GM18873 (cell line): Measurements from ENCODE around the gene NEU4.
"Not testable (repeated sequence)": the region's sequence is repeated elsewhere in the genome, so short reads cannot be mapped to it uniquely, and the experiment has no call there.

Experiments
- ATAC-seq: cut with Tn5 transposase; IDR thresholded peaks from one replicate; pipeline ENCODE4 v1.9.1; 2021; ENCODE audit warnings: mild to moderate bottlenecking, moderate library complexity, moderate number of reproducible peaks; ENCODE audit not compliant: unreplicated experiment, low FRiP score

The NEU4 gene

DNA sequence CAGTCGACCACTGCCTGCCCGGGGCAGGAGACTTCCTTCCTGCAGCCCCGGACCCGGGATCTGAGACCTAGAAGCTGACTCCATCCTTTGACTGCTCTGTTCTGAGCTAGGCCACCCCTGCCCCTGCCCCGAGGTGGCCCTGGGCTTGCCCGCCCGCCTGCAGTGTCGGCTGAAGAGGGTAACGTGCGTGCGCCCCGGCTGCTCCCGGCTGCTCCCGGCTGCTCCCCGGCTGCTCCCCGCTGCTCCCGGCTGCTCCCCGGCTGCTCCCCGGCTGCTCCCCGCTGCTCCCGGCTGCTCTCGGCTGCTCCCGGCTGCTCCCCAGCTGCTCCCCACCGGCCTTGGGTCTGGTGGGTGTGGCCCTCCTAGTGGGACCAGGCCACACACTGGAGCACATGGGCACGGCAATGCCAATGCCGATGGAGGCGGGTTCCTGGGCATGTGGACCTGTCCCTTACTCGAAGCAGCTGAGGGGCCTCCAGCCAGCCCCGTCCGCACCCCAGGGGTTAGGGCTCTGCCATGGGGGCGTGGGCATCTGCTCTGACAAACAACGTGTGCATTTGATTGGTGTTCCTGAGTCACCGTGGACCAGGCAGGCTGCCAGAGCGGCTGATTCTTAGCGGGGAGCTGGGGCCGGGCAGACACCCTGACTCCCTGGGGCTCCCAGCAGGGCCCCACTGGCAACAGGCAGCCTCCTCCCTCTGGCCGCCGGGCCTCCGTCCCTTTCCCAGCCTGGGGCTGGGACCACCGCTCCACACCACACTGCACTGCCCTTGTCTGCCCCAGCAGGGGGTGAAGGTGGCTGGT is 34.4 kb upstream of the NEU4 start:
- no peak for ATAC-seq

DNA sequence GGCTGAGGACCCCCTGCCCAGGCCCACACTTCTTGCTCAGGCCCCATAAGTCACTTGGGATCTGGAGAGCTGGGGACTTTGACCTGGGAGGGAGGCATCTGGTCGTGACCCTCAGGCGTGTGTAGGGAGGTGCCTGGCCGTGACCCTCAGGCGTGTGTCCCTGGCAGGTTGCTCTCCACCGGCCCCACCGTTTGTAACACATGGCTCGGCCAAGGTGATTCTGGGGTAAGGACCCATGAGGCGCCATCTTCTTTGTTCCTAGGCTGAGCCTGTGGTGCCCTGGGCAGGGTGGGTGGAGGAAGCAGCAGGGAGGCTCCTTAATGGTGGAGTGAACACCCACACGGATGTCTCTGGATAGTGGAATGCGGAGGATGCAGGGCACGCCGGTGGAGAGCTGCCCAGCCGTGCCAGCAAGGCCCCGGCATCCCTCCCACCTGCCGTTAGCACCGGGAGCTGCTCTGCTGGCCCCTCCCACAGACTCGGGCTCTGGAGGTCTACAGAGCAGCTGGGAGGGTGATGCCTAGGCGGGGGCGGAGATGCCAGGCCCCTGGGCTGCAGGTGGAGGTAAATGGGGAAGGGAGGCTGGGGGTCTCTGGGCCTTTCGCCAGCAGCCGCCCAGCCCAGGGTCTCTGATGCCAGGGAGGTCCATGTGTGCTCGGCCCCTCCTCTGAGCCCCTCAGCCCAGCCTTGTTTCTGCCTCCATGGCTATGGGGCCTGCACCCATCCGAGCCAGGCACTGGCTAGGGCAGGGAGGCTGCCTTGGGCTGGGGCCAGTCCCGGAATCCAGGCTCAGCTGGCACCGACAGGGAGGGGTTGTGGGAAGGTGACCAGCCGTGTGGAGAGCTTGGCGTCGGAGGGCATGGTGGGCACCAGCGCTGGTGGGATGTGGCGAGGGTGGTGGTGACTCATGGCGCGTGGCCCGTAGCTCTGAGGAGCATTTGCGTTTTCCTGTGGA is 33.5 kb upstream of the NEU4 start:
- ATAC-seq: no peak

DNA sequence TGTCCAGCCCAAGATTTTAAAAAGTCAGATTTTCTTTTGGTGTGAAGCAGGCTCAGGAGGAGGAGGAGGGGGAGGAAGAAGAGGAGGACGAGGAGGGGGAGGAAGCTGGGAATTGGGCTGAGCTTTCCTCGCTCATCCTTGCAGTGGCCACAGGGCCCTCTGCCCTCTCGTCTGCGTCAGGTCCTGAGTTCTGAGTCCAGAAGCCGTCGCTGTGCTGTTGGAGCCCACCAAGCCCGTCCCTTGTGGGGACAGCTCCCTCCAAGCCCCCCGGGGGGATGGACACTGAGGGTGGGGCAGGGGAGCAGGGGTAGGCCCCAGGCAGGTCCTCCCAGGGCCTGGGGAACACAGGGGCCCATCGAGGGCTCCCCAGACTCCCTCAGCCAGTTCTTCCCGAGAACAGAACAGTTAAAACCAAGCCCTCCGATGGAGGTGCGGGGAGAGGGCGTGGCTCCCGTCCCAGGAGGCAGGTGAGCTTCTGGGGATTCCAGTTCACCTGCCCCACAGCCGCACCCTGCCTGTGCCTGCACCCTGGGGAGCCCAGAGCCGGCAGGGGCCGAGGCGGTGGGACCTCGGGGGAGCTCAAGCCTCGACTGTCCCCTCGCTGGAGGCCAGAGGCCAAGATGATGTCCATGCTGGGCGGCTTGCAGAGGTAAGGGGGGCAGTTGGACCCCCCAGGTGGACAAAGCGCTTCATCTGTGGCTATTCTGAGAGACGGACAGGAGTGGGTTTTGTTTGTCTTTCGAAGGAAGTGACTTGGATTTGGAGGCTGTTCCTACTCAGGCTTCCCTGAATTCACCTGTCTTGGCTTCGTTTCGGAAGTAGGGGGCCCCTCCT is 32.4 kb upstream of the NEU4 start, which contains the start of gene GAL3ST2:
Gene GAL3ST2 (plus strand): TSS at position 487 of the 834 bp plus-strand sequence. CDS start 134 bp downstream, at position 621.
- ATAC-seq: no peak

DNA sequence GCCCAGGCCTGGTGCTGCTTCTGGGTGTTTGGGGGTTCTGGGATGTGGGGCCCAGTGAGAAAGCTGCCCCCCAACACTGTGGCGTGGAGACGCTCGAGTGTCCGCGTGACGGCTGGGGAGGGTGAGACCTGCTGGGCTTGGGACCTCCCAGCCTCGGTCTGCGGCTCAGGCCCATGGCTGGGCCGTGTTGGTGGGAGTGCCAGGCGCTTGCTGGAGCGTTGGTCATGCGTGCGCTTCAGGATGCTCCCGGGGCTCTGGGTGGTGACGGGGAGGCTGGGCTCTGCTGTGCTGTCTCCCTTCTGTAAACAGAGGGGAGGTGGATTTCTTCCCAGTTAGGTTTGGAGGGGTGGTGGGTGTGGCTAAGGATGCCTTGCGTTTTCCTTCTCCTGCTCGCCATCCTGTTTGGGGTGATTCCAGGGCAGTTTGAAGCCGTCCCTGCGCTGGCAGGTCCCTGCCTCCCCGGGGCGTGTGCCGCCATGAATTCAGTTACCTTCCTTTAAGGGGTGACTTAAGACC is 31.8 kb upstream of the NEU4 start:
- ATAC-seq: no peak

DNA sequence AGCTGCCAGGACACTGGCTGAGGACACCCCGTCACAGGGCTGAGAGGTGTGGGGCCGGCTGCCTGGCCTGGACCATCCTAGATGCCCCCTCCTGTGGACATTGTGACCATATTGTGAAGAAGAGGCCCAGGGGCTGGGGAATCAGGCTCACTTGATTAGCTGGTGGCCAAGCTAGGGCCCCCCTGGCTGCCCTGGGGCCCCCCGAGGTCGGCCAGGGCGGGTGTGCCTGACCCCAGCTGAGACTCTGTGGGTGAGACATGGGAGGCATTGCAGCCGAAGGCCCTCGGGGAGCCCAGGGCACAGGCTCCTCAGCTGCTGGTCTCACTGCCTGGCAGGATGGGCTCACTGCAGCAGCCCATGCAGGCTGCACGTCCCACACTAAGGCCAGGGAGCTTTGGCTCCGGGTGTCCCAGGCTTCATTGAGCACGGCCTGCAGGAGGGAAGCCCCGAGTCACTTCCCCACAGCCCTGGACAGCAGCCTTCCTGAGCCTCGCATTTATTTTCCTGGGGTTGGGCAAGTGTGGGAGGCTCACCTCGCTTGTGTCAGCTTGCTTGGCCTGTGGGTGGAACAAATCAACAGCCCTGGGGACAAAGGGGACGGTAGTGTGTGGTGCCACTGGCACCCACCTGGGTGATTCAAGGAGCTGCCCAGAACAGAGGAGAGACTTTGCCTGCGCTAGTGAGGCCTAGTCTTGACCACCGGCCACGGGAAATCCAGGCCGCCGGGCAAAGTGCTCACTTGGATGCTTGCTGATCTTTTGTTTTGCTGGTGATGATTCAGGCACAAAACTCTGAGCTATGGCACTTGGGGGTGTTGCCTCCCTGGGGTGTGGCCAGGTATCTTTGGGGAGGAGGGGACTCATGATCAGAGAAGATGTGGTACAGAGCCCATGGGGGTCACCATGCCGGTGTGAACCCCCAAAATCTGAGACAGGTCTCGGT is 31.0 kb upstream of the NEU4 start:
- ATAC-seq: no peak

DNA sequence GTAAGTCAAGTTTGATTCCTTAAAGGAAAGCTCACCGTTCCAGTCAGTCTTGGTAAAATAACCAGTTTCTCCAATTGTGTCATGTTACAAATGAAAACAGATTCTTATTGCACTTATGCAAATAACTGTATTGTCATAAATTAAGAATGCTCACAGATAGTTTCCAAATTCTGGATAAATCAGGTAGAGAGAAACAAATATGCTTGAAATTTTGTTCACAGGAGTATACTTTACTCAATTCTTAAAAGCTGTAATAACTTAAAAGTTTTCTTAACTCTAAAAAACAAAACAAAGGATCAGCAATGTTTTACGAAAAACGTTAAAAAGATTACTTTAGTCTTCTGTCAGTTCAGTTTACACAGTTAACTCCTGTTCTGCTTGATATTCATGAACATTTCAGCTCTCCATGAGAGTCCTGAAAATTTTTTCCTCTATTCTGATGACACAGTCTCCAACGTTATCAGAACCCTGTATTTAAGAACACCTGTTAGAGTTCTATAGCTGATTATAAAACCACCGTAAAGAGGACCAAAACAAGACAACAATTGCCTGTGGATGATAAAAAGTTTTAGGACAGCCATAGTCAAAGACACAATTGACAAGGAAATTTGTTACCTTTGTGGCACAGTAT is 27.9 kb upstream of the NEU4 start:
- ATAC-seq: no peak

DNA sequence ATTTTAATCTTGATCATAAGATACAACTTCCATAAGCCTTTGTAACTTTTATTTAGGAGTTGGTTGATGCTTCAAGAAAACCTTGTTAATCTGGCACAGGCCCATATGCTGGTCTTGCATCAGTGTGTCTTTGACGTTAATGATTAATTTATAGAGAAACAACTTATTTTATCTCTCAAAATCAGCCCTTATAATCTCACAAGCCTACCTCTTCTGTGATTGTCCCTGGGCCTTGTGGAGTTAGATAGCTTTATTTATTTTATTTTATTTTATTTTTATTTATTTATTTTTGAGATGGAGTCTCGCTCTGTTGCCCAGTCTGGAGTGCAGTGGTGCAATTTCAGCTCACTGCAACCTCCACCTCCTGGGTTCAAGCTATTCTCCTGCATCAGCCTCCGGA is 26.9 kb upstream of the NEU4 start:
- ATAC-seq: not testable (repeated sequence)

DNA sequence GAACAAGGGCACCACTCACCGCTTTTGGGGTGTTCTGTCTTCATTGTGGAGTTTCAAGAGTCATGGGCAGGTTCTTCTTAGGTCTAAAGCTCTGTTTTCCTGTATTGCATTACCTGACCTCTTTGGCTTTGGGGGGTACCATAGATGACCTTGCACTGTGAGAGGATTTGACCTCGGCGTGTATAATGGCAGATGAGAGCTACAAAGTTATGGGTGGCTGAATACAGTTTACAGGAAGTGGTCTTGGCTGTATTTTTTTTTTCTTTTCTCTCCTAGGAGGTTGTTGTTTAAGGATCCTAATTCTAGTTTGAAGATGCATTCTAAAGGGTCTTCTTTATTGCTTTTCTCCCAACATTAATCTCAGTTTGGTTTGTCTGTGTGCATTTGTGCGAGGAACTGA is 20.9 kb upstream of the NEU4 start:
- ATAC-seq: no peak

DNA sequence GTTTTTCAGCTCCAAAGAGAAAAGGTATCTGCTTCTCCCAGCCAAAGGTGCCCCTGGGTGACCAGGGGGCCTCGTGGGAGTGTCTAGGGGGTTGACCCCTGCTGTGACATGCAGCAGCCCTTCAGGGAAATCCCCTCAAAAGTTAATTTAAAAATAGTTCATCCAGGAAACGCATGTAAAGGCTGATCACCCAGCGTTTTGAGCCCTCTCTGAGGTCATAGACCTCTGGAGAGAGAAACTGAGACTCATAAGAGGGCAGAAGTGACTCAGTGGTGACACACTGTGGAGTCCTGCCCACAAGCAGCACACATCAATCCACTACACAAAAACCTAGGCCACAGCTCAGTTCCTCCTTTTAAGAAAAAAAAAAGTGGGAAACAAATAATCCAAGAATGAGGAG is 20.4 kb upstream of the NEU4 start:
- ATAC-seq: no peak

DNA sequence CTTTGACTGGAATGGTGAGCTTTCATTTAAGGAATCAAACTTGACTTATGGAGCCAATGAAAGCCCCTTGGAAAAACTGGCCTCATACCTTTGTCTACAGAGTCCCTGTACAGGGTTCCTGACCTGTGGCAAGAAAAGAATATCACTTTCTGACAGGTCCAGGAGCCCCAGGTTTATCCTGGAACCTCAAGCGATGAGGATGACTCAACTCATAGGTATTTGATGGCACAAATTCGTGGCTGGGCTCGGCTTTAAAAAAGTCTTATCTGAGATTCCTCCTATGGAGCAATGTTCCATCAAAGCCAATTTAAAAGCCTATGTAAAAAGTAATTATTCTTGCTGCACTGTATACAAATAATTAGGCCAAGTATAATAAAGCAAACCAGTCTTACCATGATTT is 17.6 kb upstream of the NEU4 start:
- ATAC-seq: not testable (repeated sequence)

DNA sequence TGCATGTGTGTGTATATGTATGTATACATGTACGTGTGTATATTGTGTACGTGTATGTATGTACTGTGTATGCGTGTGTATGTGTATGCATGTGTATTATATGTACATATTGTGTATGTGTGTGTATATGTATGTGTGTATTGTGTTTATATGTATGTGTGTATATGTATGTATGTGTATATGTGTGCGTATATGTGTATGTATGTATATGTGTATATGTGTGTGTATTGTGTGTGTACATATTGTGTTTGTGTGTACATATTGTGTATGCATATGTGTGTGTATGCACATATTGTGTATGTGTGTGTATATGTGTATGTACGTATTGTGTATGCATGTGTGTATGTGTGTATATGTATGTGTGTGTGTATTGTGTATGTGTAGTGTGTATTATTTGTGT is 15.6 kb upstream of the NEU4 start:
- ATAC-seq: no peak

DNA sequence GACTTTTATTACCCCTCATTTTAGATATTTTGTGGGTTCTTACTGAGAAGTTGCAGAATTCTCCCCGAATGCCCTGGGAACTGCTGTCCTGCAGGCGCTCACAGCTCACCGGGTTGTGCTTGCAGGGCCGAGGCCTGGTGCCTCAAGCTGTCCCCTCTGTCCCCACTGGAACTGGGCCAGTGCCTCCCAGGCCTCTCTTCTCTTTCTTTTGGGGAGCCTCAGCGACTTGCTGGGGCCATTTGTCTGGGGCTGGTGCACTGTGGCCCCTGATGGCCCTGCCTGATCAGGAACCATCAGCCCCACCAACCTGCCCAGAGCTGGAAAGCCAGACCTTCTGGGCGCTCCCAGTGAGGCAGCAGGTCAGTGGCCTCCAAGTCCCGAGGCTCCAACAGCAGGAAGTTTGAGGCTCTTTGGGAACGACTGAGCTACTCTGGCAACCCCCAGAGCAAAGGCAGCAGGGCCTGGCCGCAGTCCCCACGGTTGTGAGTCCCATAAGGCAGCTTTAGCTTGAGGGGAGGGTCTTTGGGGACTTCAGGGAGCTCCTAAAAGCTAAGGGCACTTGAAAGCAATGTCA is 14.7 kb upstream of the NEU4 start:
- no peak for ATAC-seq

DNA sequence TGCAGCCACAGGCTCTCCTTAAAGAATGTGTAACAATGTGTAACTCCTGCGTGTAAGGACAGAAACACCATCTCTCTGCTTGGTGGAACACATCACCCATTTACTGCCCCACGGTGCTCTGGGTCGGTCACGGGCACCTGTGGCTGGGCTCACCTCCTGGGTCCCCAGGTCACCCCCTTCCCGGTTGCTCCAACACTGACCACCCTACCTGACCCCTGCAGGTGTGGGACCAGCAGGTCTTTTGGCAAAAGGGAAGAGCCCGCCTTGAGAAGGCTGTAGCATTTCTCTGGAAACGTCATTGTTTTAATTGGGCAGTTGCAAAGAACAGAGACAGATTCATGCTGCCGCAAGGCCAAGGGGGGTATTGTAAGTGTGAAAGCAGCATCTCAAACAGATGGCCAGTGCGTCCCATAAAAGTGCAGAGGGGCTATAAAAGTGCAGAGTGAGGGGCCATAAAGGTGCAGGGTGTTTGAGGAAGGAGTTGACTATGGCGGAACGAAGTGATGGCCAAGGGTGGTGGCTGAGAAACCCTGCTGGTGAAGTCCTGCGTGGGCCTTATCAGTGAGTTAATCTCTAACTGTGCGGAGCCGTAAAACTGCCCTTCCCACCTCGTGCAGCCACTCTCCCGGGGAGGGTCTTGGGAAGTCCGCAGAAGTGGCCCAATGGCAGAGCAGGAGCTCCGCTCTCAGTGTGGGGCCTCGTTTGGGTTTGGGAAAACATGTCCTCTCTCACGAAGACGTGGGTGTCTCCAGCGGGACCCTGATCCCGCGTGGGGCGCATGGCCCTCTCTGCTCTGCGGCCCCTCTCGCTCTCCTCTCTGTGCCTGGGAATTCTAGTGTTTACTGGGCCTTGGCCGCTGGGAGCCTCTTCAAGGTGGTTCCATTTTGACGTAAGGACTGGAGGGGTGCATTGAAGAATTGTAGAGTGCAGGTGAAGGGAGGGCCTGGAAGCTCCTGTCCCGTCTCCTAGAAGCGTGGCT is 13.7 kb upstream of the NEU4 start:
- no peak for ATAC-seq

DNA sequence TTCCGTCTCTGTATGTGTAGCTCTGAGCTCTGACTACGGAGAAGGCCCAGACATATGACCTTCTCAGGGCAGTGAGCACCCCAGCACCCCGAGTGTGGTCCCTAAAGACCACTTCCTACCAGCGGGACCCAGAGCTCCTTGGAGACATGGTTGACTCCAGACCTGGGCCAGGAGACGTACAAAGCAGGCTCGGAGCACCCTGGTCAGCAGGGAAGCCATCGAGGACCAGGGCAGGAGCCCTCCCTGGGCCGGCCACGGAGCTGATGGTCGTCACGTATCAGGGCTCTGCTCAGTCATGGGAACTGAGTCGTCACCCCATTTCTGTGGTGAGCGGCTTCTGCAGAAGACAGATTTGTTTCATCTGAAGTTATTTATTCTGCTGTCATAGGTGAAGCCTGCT is 12.8 kb upstream of the NEU4 start:
- ATAC-seq: no peak

DNA sequence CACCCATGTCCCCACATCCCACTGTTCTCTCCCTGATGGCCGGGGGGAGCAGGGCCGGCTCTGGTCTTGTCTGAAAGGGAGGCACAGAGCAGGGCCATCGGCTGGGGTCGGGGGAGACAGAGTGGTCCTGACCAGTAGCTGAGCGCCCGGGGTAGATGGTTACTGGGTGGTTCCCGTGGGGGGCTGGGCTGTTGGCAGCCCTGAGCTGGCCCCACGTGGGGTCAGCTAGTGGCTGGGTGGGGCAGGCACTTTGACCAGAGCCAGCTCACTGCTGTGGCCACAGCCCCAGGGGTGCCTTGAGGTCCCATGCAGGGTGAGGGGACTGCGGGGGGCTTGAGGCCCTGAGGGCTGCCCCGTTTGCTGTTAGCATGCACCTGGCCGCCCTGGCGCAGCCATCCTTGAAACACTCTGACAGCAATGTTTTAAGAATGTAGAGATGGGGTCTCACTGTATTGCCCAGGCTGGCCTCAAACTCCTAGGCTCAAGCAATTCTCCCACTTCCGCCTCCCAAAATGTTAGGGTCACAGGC is 12.3 kb upstream of the NEU4 start:
- no peak for ATAC-seq

DNA sequence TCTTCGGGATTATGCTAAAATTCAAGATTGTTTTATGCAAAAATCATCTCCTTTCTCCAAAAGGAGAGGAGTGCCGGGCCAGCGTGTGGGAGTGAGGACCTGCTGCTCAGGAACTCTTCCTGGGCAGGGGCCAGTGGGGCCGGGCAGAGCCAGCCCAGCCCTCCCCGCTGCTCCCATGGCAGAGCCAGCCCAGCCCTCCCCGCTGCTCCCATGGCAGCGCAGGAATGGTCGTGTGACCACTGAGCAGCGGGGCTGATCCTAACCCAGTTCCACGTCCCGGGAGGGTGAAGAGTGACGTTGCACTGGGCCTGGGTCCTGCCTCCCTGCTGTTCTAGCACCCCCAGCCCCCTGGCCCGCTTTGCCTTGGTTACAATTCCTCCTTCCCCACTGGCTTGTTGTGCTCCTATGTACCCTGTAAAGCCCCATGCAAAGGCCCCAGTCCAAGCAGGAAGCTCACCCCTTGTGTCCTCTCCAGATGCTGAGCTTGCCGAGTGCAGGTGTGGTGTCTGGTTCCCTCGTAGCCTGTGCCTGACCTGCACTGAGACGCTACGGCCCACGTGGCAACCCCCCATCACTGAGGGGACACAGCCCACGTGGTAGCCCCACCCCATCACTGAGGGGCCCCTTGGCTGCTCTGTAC is 11.4 kb upstream of the NEU4 start:
- no peak for ATAC-seq
